SK-N-SH (cell line): ENCODE results near the gene PBX1.

ENCODE experiments used
- CTCF ChIP-seq: fragments of 200-600 bp; sonication (generic); IDR thresholded peaks from 2 replicates; pipeline ENCODE4 v1.6.1; 2017; ENCODE audit warnings: antibody characterized with exemption, mild to moderate bottlenecking, moderate library complexity
- FOXJ3 ChIP-seq: sonication (generic); formaldehyde crosslinking; IDR thresholded peaks from 2 replicates; pipeline ENCODE4 v1.5.1; 2020; ENCODE audit warnings: mild to moderate bottlenecking, missing genetic modification reagents
- GATA2 ChIP-seq: sonication (generic); formaldehyde crosslinking; IDR thresholded peaks from 2 replicates; pipeline ENCODE4 v1.5.0; 2020; ENCODE audit warnings: mild to moderate bottlenecking, missing genetic modification reagents
- MXI1 ChIP-seq: IDR thresholded peaks from 2 replicates; pipeline ENCODE4 v1.6.1; 2012; ENCODE audit warnings: mild to moderate bottlenecking, low read depth, low read length, improper control_type of control experiment
- RAD21 ChIP-seq: IDR thresholded peaks from 2 replicates; pipeline ENCODE4 v1.6.1; 2012; ENCODE audit warnings: mild to moderate bottlenecking, low read length
- TEAD4 ChIP-seq: IDR thresholded peaks from 2 replicates; pipeline ENCODE4 v1.4.0; 2012; ENCODE audit warnings: mild to moderate bottlenecking, borderline replicate concordance; ENCODE audit not compliant: insufficient read depth
- TF ChIP-seq, protein P1 (sequence below): IDR thresholded peaks from 2 replicates; pipeline ENCODE4 v1.6.1; 2012; ENCODE audit warnings: mild to moderate bottlenecking, low read depth, low read length, moderate library complexity
- TF ChIP-seq, protein P2 (sequence below): IDR thresholded peaks from 2 replicates; pipeline ENCODE4; 2012

DNA sequence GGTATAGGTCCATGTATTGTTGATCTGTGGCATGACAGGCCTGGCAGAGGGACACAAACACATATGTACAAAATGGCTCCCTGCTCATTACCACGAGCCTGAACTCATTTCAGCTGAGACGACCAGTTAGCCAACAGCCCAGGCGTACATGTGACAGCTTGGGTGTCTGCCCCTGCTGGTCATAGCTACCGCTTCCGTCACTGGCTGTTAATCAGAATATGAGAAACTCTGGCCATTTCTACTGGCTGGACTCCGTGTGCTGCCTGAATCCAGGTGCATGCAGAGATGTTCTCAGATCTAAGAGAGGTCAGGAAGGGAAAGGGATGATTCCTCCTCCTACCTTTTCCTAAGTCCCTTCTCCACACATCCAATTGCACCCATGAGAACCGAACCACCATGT is 144.5 kb downstream of the PBX1 start:
- no peak for TF ChIP-seq MXI1
- no peak for TF ChIP-seq CTCF
- TF ChIP-seq FOXJ3: no peak
- TF ChIP-seq TEAD4: no peak
- no peak for TF ChIP-seq GATA2
- TF ChIP-seq, protein P1, sequence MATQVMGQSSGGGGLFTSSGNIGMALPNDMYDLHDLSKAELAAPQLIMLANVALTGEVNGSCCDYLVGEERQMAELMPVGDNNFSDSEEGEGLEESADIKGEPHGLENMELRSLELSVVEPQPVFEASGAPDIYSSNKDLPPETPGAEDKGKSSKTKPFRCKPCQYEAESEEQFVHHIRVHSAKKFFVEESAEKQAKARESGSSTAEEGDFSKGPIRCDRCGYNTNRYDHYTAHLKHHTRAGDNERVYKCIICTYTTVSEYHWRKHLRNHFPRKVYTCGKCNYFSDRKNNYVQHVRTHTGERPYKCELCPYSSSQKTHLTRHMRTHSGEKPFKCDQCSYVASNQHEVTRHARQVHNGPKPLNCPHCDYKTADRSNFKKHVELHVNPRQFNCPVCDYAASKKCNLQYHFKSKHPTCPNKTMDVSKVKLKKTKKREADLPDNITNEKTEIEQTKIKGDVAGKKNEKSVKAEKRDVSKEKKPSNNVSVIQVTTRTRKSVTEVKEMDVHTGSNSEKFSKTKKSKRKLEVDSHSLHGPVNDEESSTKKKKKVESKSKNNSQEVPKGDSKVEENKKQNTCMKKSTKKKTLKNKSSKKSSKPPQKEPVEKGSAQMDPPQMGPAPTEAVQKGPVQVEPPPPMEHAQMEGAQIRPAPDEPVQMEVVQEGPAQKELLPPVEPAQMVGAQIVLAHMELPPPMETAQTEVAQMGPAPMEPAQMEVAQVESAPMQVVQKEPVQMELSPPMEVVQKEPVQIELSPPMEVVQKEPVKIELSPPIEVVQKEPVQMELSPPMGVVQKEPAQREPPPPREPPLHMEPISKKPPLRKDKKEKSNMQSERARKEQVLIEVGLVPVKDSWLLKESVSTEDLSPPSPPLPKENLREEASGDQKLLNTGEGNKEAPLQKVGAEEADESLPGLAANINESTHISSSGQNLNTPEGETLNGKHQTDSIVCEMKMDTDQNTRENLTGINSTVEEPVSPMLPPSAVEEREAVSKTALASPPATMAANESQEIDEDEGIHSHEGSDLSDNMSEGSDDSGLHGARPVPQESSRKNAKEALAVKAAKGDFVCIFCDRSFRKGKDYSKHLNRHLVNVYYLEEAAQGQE: no peak
- no peak for TF ChIP-seq RAD21
- TF ChIP-seq, protein P2, sequence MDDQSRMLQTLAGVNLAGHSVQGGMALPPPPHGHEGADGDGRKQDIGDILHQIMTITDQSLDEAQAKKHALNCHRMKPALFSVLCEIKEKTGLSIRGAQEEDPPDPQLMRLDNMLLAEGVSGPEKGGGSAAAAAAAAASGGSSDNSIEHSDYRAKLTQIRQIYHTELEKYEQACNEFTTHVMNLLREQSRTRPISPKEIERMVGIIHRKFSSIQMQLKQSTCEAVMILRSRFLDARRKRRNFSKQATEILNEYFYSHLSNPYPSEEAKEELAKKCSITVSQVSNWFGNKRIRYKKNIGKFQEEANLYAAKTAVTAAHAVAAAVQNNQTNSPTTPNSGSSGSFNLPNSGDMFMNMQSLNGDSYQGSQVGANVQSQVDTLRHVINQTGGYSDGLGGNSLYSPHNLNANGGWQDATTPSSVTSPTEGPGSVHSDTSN: no peak
